ENCODE measurements around the gene ZEB2. TPM values are rescaled to one million over a fixed set of nuclear protein-coding genes. Genes with fewer than 3 reads are reported as not detected.

The ZEB2 gene
- total and polyA plus RNA-seq, 4 donors, result 7.6 to 39.6 (median 22.2) TPM

GRCh38 chr2:144359684-144360083 lies 160.2 kb downstream of the ZEB2 start:
- no peak for DNase-seq (ENCODE audit: low spot score)
- Histone ChIP-seq H3K9me3 (ENCODE audit: control insufficient read depth in 4 of 4, low read length in 3 of 4) (no peaks in the 10 kb centered on the region), H3K4me1 (ENCODE audit: control insufficient read depth in 4 of 4, insufficient read depth in 4 of 4, low read length in 3 of 4) (no peaks in the 10 kb centered on the region), H3K36me3 (ENCODE audit: control insufficient read depth in 4 of 4, insufficient read depth in 3 of 4, low read depth in 1 of 4, low read length in 3 of 4) (no peaks in the 10 kb centered on the region), H3K27ac (ENCODE audit: low read depth in 1 of 2, low read length in 2 of 2) (no peak overlapping the region), H3K9ac (ENCODE audit: low read depth in 1 of 2, low read length in 2 of 2) (no peak overlapping the region), H3K4me3 (ENCODE audit: low read depth in 1 of 3, low read length in 3 of 3) (no peak overlapping the region), H3K27me3 (ENCODE audit: control insufficient read depth in 4 of 4, insufficient read depth in 4 of 4, low read length in 3 of 4) (no peaks in the 10 kb centered on the region)
- TF ChIP-seq CTCF (IDR thresholded peaks at IDR 0.05; ENCODE audit: low read depth, low read length, missing input control), result no peak
- no peak for TF ChIP-seq HNF4A (conservative IDR thresholded peaks at IDR 0.05)
- no peak for TF ChIP-seq RAD21 (IDR thresholded peaks at IDR 0.05)
- TF ChIP-seq TAF1 (conservative IDR thresholded peaks at IDR 0.05), result no peak
- TF ChIP-seq YY1 (IDR thresholded peaks at IDR 0.05), result no peak
- no peak for TF ChIP-seq SP1 (IDR thresholded peaks at IDR 0.05)
- no peak for TF ChIP-seq EGR1 (IDR thresholded peaks at IDR 0.05; ENCODE audit: low read depth in 2 of 2)
- WGBS, result 100% methylated on average over 1 of the region's 1 CpG

- WGBS, result 81% methylated on average over 4 of the region's 4 CpGs
- no peak overlapping the region for H3K9ac ChIP-seq (ENCODE audit: low read depth in 1 of 2, low read length in 2 of 2)
- H3K27ac ChIP-seq (ENCODE audit: low read depth in 1 of 2, low read length in 2 of 2), result no peak overlapping the region
Measured at GRCh38 chr2:144358979-144359541, 160.9 kb downstream of the ZEB2 start.

More at GRCh38 chr2:144358979-144359541, 160.9 kb downstream of the ZEB2 start:
- no peak for TF ChIP-seq REST (IDR thresholded peaks at IDR 0.05)
- no peak for TF ChIP-seq RAD21 (IDR thresholded peaks at IDR 0.05)
- TF ChIP-seq HNF4A (conservative IDR thresholded peaks at IDR 0.05), result no peak
- no peak for TF ChIP-seq HNF4G (IDR thresholded peaks at IDR 0.05)
- no peak for TF ChIP-seq JUND (IDR thresholded peaks at IDR 0.05)
- TF ChIP-seq EGR1 (IDR thresholded peaks at IDR 0.05; ENCODE audit: low read depth in 2 of 2), result no peak
- no peaks in the 10 kb centered on the region for H3K27me3 ChIP-seq (ENCODE audit: control insufficient read depth in 4 of 4, insufficient read depth in 4 of 4, low read length in 3 of 4)
- H3K36me3 ChIP-seq (ENCODE audit: control insufficient read depth in 4 of 4, insufficient read depth in 3 of 4, low read depth in 1 of 4, low read length in 3 of 4), result no peaks in the 10 kb centered on the region
- H3K4me1 ChIP-seq (ENCODE audit: control insufficient read depth in 4 of 4, insufficient read depth in 4 of 4, low read length in 3 of 4), result no peaks in the 10 kb centered on the region
- DNase-seq (ENCODE audit: low spot score), result no peak
- H3K9me3 ChIP-seq (ENCODE audit: control insufficient read depth in 4 of 4, low read length in 3 of 4), result no peaks in the 10 kb centered on the region
- H3K4me3 ChIP-seq (ENCODE audit: low read depth in 1 of 3, low read length in 3 of 3), result no peak overlapping the region
